GM19240 (cell line): ENCODE measurements around the gene LRRFIP1.
A peak's percentile ranks its signal among the peaks of the same experiment; 100 is the strongest.
"Not testable (repeated sequence)": the region's sequence is repeated elsewhere in the genome, so short reads cannot be mapped to it uniquely, and the experiment has no call there.

ENCODE experiments used
- DNase-seq: peaks from one replicate; pipeline ENCODE4 v3.0.0; 2011; ENCODE audit warnings: low spot score; ENCODE audit not compliant: insufficient read length

LRRFIP1 gene, protein sequence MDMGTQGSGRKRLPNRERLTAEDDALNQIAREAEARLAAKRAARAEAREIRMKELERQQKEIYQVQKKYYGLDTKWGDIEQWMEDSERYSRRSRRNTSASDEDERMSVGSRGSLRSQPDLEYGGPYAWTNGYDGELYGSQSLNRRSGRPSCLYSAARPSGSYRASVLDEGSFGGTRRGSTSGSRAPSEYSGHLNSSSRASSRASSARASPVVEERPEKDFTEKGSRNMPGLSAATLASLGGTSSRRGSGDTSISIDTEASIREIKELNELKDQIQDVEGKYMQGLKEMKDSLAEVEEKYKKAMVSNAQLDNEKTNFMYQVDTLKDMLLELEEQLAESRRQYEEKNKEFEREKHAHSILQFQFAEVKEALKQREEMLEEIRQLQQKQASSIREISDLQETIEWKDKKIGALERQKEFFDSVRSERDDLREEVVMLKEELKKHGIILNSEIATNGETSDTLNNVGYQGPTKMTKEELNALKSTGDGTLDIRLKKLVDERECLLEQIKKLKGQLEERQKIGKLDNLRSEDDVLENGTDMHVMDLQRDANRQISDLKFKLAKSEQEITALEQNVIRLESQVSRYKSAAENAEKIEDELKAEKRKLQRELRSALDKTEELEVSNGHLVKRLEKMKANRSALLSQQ

DNA sequence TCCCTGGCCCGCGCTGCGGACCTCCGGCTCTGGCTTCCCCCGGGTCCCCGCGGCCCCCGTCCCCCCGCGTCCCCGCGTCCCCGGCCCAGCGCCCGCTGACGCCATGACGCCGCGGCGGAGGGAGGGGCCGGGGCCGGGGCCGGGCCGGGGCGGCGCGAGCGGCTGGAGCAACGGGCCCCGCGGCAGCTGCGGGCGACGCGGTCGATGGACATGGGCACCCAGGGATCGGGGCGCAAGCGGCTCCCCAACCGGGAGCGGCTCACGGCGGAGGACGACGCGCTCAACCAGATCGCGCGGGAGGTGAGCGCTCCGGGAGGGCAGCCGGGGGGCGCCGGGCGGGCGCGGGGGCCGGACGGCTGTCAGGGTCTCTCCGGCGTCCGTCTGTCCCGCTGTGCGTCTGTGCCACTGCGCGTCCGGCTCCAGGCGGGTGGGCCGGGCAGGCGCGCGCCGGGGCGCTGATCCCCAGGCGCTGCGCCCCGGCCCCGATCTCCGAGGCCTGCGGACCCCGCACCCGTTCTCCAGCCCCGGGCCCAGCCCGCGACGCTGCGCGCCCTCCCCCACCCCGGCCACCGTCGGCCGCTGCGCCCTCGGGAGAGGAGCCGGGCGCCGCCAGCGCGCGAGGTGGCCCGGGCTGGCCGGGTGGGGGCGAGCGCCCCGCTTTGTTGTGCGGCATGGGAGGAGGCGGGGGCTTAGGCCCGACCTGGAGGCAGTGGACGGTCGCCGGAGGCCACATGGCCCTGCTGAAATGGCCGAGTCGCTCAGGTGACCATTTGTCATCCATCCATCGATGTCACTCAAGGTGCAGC, at the start of gene LRRFIP1:
Gene LRRFIP1 (plus strand): TSS at position 147 of the 806 bp plus-strand sequence. CDS start 58 bp downstream, at position 205.
- no peak for DNase-seq

DNA sequence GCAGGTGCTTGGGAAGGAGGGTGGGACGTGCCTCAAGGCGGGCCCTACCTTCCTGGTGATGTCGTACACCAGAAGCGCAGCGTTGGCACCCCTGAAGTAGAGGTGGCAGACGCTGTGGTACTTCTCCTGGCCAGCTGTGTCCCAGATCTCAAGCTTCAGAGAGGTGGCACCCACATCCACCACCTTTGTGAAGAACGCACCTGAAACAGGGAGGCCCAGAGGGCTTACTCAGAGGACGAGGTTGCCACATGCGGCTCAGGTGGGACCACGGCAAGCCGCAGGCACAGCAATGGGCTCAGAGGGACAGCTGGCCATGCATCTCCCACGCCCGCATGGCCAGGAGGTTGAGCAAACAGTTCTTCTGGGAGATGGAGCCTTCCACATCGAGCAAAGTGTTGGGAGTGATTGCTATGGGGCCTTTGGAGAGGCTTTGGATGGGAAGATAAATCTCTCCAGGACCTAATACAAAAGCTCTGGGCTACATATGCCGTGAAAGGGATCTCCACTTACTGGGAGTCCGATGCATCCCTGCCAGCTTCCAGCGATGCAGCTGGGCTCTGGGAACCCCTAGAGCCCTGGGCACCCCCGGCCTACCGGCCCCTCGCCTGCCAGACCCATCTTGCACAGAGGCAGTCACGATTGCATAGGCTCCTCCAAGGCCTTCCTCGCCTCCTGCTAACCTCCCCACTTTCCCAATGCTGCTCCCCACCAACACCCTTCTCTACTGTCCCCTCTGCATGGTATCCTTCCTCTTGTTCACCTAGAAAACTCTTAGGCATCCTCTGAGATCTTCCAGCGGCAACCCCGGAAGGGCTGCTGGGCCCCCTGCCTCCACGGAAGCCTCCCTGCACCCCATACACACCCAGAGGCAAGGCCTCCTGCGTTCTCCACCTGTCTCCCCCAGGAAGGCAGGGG, 49.2 kb upstream of the LRRFIP1 start:
- DNase-seq: no peak

DNA sequence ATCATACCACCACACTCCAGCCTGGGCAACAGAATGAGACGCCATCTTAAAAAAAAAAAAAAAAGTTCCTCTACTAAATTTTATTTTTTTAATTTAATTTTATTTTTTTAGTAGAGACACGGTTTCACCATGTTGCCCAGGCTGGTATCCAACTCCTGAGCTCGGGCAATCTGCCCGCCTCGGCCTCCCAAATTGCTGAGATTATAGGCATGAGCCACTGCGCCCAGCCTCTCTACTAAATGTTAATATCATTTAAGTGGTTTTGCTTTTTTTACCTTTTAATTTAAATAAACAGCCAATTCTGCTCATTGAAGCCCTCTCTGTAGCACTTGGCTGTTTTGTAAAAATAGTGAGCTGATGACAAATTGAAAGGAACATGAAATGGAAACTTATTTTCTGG, 46.1 kb upstream of the LRRFIP1 start:
- no peak for DNase-seq

DNA sequence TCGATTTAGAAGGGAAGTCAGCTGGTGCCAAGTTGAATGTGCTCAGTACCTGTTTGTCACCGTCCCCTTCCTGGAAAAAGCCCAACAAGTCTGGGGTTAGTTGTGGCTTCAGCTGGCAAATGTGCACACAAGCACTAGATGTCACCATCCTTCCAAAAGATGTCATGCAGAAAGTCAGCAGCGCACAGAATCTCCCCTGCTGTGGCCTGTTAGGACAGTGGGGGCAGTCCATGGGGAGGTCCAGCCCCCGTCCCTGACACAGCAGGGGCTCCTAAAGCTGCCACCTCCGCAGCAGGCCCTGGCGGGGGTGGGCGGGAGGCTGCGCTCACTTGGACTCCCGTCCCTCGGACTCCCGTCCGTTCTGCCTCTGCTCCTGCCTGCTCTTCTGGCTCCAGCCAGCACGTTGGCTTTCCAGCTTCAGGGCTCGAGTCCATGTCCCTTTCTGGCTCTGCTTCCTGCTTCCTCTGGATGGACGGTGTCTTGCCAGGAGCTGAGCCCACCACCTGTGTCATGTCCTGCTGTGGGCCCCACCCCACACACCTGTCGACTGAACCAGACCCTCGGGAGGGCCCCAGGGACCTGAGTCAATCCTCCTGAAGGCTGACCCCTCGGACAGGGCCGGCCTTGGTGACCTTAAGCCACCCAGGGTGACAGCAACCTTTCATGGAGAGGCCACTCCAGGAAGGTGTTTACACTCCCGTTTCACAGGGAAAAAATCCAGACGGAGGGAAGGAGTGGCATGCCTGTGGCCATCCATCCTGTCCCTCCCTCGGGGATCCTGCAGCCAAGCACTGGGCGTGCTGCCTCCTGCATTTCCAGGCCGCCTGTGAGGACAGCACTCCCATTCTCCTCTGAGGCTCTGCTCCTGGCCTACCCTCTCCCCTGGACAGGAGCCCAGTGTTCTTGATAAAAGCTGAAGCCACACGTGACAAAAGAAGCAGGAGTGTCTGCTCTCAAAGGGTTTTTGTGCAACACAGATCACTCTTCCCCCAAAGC, 45.3 kb upstream of the LRRFIP1 start:
- peak; percentile 21 for DNase-seq

DNA sequence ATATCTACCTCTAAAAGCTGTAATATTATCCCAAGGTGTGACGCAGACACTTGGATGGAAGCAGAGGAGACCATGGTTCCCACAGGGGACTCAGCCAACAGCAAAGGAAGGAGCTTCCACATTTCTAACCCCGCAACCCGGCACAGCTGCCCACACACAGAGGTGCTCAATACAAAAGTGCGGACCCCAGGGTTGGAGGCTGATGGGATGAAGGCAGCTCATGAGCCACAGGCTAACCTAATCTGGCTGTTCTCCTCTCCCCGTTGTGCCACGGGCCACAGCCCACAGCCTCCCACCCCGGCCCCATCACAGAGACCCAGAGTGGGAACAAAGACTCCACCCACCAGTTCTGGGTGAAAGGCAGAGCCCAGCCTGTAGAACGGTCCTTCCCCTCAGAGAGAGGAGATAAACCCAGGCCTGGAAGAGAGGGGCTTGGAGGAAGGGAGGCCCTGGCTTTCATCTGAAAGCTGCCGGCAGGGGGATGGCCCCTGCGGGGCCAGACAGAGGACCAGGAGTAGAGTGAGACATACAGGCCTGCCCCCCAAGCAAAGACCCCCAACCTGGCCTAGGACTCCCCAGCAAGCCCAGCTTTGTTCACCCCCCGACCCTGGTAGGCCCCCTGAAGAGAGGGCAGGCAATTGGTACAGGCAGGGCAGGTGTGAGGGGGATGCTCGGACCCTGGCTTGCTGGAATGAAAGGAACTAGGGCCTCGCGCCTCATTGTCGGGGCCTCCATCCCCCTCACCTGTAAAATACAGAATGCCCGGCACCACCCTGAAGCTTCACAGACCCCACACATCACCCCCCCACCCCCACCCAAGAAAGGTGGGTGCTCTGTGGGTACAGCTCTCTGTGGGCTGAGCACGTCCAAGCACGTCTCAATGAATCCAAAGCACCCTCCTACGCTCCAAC, 43.7 kb upstream of the LRRFIP1 start:
- DNase-seq: no peak

DNA sequence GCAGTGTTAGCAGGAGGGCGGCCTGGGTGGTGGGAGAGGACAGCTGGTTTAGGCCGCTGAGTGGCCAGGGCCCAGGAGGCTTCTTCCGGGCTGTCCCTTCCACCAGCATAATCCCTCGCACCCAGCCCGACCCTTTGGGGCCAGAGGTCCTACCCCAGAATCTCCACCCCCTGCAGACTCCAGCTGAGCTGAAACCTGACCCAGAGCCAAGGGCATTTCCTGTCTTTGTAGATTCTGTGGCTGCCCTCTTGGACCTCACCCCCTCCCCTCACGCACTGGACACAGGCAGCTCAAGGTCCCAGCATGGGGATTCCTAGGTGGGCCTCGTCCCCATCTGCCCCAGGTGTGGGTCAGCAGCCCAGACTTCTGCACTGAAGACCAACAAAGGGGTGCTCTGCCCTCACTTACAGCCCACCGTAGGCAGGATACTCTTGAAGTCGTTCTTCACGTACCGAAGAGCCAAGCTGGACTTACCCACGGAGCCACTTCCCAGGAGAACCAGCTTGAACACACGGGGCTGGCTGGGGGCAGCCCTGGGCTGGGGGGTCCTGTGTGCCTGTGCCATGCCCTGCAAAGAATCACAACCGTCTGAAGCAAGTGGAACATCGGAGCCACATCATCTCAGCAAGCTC, 41.7 kb upstream of the LRRFIP1 start:
- no peak for DNase-seq

DNA sequence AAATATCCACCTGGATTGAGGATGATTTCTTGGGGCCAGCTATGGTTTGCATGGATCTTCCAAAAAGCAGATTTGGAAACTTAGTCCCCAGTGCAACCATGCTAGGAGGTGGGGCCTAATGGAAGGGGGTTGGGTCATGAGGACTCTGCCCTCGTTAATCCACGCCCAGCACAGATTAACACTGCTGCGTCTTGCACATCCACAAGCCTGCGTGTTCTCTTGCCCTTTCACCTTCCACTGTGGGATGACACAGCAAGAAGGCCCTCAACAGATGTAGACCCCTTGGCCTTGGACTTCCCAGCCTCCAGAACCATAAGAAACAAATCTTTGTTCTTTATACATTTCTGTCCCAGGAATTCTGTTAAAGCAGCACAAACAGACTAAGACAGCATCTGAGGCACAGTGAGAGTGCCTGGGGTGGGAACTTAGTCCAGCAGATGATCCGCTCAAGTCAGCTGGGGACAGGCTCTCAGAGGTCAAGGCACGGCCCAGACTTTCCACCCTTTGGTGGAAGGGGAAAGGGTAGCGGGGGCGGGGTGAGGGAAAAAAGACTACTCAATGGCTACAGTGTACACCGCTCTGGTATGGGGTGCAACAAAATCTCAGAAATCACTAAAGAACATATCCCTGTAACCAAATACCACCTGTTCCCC, 39.2 kb upstream of the LRRFIP1 start:
- DNase-seq: no peak

DNA sequence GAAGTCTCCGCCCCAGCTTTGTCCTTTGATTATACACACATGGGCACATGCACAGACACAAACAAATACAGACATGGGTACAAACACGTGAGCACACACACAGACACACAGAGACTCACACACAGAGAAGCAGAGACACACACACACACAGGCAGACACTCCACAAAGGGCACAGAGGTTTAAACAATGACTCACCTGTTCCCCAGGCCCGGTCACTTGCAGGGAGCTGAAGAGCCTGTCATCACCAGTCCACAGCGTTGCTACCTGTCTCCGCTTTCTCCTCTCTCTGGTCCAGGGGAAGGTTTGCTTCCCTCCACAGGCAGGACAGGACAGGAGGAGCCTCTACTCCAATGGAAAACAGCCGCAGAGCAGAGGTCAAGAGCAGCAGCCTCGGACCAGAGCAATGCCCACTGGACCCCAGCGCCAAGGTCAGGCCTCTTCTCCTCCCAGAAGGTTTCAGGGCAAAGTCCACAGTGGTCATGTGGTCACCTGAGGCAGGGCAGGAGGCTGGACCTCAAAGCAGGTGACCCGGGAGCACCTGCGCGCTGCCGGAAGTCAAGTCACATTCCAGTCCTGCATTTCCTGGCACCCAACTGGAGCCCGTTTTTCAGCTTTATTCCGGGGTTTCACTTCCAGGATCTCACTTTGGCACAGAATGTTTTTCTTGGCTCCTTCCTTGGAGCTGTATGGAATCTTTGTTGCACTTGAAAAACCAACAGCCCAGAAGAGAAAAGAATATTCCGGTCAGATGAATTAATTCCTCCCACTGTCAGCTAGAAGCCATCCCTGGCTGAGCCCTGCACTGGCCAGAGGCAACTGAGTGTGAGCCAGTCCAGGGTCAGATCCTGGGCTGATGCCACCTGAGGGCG, 36.9 kb upstream of the LRRFIP1 start, which contains the start of gene RAB17:
Gene RAB17 (minus strand): TSS at position 463 of the 869 bp plus-strand sequence. CDS start 4,580 bp downstream, outside the sequence.
- no peak for DNase-seq

DNA sequence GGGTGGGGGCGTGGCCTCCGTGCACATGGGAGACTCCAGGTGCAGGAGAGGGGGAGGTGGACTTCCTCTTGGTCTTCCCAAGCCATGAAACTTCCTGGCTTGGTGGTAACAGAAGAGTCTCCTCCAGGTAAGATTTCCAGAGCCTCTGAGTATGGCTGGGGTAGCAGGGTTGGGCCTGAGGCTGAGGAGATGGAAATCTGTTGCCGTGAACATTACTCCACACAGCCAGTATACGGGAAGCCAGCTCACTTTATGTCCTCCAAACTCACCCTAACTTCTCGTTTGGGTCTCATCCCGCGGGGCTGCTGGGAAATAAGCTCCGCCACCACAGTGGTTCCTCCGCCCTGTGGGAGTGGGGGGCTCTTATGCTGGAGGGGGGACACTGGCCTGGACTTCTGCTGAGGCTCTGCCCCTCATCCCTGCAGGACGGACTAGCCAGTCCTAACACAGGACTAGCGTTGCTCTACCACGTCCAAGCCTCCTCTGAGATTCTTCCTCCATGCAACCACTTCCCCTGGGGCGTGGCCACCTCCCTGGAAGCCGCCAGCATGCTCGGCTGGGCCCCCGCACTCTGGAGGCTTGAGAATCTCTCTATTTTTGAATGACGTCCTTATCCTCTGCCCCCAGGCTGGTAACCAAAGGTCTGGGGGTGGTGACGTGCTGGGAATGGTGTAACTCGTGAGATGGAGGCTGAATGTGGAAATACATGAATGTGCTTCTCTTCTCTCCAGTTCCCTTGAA, 36.1 kb upstream of the LRRFIP1 start:
- DNase-seq: no peak

DNA sequence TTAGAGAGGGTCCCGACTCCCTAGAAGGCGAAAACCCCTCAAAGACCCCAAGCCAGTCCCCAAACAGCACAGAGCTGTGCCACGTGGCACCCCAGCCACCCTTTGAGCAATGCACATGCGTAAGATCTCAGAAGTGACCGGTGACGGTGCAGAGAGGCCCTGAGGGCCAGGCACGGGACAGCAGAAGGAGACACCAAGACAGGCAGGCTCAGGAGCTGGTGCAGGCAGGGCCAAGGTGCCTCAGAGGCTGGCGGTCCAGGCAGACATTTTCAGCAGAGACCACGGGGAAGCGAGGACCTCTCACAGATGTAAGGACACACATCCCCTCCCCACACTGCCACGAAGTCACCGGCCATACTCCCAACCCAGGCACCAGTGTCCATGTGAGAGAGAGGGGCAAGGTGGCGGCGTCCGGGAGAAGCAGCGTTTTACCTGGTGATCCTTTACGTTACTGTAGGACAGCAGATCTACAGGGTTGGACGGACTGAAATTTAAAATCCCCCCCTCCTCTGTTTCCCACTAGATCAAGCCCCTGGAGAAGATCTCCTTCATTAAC, 34.9 kb upstream of the LRRFIP1 start:
- DNase-seq: no peak

DNA sequence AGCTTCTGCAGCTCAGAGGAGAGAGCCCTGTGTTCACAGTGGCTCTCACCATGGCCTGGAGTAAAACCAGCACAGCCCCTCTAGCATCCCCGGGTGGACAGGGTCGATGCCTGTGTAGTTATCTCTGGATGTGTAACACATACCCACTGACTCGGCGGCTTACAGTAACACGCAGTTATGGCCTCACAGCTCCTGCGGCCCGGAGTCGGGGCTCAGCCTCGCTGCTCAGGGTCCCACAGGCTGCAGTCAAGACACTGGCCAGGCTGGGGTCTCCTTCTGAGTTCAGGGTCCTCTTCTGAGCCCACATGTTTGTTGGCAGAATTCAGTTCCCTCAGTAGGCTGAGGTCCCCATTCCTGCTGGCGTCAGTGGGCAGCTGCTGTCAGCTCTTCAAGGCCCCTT, 34.4 kb upstream of the LRRFIP1 start:
- no peak for DNase-seq

DNA sequence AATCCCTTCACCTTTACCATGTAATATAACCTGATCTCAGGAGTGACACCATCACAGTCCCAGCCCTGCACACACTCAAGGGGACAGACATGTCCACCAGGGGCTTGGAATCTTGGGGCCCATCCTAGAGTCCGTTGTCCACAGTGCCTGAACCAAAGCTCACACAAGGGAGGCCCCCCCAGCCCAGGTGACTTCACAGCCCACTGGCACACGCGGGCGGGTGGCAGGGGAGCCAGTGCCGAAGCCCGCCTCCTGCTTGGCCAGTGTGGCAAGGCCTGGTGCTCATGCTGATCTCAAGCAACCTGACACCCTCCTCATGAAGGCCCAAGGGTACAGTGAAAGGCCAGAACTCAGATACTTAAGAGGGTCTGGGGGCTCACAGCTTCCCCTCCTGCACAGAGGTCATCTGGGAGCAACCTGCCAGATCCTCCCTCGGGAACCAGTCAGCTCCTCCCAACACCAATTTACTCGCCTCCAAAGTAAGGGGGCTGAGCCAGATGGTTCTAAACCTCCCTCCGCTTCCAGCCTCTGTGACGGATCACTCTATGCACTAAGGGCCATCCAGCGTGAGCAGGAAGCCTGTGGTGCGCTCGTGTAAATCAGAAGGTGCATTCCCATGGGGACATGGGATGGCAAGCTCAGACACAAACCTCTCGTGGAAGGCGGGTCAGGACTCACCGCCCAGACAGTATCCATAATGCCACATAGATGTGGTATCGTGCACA, 33.6 kb upstream of the LRRFIP1 start:
- no peak for DNase-seq

DNA sequence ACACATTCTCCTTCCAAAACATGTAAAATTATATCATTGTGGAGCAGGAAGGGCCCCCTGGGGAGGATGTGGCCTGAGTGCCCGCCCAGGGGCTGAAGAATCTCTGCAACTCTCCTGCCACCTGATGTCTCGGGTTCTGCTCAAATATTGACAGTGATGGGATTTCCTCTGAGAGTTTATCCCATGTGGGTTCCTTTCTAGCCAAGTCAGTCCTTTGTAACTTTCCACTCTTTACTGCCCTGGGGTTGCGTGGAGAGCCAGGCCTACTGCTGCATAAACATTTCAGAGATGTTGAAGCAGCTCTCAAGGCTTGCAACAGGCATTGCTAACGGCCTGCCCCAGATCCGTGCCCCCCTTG, 32.9 kb upstream of the LRRFIP1 start:
- DNase-seq: no peak

DNA sequence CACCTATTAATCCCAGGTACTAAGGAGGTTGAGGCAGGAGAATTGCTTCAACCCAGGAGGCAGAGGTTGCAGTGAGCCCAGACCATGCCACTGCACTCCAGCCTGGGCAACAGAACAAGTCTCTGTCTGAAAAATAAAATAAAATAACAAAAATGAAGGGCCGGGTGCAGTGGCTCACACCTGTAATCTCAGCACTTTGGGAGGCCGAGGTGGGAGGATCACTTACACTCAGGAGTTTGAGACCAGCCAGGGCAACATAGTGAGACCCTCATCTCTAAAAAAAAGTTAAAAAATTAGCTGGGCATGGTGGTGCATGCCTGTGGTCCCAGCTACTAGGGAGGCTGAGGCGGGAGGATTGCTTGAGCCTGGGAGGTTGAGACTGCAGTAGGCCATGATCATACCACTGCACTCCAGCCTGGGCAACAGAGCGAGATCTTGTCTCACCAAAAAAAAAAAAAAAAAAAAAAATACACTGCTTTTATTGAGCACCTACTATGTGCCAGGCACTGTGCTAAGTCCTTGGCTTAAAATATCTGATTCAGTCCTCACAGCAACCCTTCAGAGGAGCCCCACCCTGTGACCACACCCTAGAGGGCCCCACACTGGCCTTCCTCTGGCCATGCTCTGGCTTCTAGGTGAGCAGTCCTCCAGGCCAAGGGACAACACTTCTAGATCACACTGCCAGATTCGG, 31.4 kb upstream of the LRRFIP1 start:
- not testable (repeated sequence) for DNase-seq
